ENCODE measurements around the gene BCL11A.

DNA sequence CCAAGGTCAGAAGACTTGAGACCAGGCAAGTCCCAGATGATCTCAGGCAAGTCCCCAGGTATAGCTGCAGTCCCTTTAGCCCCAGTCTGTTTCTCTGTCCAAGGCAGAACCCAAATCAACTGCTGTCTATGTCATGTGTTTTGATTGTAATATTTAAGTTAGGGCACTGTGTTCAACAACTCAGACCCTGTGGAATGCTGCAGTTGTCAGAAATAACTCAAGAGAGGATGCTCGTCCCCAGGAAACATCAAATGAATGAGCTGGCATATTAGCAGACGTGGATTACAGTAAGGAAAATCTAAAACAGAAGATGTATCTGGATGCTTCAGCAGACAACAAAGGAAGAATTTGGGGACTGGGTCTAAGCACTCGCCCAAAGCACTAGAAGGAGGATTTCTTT lies 70.1 kb downstream of the BCL11A start:
- TF ChIP-seq, protein P1, sequence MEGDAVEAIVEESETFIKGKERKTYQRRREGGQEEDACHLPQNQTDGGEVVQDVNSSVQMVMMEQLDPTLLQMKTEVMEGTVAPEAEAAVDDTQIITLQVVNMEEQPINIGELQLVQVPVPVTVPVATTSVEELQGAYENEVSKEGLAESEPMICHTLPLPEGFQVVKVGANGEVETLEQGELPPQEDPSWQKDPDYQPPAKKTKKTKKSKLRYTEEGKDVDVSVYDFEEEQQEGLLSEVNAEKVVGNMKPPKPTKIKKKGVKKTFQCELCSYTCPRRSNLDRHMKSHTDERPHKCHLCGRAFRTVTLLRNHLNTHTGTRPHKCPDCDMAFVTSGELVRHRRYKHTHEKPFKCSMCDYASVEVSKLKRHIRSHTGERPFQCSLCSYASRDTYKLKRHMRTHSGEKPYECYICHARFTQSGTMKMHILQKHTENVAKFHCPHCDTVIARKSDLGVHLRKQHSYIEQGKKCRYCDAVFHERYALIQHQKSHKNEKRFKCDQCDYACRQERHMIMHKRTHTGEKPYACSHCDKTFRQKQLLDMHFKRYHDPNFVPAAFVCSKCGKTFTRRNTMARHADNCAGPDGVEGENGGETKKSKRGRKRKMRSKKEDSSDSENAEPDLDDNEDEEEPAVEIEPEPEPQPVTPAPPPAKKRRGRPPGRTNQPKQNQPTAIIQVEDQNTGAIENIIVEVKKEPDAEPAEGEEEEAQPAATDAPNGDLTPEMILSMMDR (IDR thresholded peaks at IDR 0.05), result no peak
- TF ChIP-seq EP300 (IDR thresholded peaks at IDR 0.05) (no peak), POLR2A (IDR thresholded peaks at IDR 0.05) (no peak)
